ENCODE results near the gene RARB. TPM values are rescaled to one million over a fixed set of nuclear protein-coding genes. Genes with fewer than 3 reads are reported as not detected.

The RARB gene
- total RNA-seq, 1 donor from 2014 or later: 15.0 TPM

DNA sequence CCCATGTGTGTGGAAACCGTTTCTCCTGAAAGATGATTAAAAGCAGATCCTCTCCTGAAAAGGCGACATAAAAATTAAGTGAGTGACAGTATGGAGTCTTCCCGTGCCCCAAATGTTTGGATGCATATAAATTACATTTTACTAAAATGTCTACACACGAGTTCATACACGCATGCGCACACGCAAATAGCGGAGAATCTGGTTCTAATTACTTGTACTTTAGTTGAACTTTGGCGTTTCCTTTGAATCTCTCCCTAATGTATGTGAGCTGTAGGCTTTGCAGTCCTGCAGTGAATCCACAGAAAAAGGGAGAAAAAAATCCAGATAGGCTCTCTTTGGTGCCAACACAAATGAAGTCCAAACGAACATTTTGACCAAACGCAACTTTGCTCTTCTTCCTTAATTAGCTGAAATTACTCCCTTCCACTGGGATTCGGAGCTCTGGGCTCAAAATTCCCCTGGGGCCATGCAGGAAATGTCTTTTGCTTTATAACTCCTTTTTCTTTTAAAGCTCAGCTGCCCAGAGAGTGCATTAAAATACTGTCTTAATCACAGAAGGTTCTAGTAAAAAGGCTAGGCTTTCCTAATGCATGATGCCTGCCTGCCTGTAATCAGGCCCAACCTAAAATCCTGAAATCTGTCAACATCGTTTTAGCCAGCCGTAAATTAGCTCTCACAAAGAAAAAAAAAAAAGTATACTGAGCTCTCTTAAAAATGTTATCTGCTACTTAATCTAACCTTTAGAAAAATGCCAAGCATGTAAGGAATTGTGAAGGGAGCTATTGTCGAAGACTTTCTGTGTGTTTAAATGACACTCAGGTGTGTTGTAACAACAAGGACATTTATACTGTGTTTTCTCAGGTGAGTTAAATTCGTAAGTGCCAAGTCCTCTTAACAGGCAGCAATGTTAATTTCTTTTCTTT is 26.2 kb downstream of the RARB start:
- peaks cover 60% of the 10 kb centered on the region for H3K4me1 ChIP-seq
- TF ChIP-seq POLR2A (IDR thresholded peaks at IDR 0.05) (no peak), POLR2AphosphoS5 (IDR thresholded peaks at IDR 0.05; ENCODE audit: insufficient read depth in 1 of 2, low read depth in 1 of 2) (peak in 1 of 2 donors; percentile 29)
- TF ChIP-seq, protein P1, sequence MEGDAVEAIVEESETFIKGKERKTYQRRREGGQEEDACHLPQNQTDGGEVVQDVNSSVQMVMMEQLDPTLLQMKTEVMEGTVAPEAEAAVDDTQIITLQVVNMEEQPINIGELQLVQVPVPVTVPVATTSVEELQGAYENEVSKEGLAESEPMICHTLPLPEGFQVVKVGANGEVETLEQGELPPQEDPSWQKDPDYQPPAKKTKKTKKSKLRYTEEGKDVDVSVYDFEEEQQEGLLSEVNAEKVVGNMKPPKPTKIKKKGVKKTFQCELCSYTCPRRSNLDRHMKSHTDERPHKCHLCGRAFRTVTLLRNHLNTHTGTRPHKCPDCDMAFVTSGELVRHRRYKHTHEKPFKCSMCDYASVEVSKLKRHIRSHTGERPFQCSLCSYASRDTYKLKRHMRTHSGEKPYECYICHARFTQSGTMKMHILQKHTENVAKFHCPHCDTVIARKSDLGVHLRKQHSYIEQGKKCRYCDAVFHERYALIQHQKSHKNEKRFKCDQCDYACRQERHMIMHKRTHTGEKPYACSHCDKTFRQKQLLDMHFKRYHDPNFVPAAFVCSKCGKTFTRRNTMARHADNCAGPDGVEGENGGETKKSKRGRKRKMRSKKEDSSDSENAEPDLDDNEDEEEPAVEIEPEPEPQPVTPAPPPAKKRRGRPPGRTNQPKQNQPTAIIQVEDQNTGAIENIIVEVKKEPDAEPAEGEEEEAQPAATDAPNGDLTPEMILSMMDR (IDR thresholded peaks at IDR 0.05): no peak
- H3K27me3 ChIP-seq: no peaks in the 10 kb centered on the region
- no peaks in the 10 kb centered on the region for H3K9me3 ChIP-seq
- intact Hi-C loops (cut with DNase I): no loop called here
- peak overlapping the region; percentile 76 for H3K27ac ChIP-seq
- H3K4me3 ChIP-seq: peak overlapping the region in 1 of 2 donors; percentile 6
- no peaks in the 10 kb centered on the region for H3K36me3 ChIP-seq
- no peak for DNase-seq (ENCODE audit: extremely low spot score in 2 of 2)

DNA sequence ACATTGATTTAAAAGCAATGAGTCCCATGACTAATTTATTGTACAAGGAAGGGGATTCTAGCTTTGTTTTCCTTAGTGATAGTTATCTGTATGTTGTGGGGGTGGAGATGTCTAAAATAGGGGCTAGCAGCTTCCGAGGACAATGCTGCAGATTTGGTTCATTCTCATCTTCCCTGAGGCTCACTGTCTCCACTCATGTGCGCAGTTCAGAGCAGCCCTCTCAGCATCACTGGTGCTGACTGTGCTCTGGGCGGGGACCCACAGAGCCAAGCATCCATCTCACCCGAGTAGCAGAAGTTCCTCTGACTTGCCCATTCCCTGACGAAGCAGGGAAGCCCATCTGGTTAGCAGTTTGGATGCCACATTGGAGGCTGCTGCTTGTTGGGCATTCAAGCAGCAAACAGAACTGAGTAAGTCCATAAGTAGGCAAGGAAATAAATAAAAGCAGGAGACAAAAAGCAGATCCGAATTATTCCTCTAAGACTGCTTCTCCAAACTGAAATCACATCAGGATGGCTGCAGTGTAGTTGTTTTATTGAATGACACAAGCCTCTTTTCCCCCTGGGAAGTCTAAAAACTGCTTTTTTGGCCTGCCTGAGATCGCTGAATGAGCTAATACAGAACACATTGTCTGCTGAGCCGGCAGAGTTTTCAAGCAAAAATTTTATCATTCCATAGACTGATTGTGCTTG is 27.5 kb downstream of the RARB start:
- H3K4me1 ChIP-seq: peaks cover 56% of the 10 kb centered on the region

DNA sequence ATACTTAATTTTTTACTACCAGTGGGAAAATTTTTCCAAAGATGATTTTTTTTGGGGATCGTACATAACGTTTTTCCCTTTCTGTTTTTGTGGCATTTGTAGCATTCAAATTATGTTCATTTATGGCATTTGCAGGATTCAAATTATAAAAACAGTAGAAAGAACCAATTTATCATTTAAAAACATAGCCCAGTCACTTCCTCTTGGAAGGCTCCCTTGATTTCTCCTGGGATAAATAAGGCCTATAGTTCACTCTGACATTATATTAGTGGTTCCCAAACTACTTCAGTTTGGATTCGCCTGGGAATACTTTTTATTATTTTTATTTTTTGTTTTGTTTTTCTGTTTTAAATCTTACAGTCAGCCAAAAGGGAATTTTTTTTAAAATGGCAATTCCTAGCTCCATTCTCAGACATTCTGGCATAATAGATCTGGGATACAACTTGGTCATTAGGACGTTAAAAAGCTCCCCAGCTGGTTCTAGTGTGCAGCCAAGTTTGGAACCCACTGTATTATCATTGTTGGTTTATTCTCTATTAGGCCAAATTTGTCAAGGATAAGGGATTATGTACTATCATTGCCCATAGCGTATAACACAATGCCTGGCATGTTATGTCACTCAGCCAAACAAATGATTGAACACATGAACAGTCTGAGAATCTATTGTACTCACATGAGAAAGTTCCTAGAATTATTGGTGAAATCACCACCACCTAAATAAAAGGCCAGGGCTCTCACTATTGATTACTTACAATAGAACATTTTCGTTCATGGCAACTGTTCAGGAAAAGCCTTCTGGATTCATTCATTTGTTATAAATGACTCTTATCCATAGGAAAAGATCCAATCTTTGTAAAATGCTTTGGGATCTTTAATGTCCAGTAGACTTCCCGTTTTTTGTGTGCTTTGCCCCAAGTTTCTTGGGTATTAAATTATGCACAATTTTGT is 28.9 kb downstream of the RARB start:
- Histone ChIP-seq H3K4me1 (peaks cover 56% of the 10 kb centered on the region), H3K27me3 (no peaks in the 10 kb centered on the region), H3K27ac (peak overlapping the region; percentile 9), H3K9me3 (no peaks in the 10 kb centered on the region), H3K36me3 (no peaks in the 10 kb centered on the region), H3K4me3 (no peak overlapping the region)
- TF ChIP-seq POLR2A (IDR thresholded peaks at IDR 0.05) (no peak), POLR2AphosphoS5 (IDR thresholded peaks at IDR 0.05; ENCODE audit: insufficient read depth in 1 of 2, low read depth in 1 of 2) (no peak)
- TF ChIP-seq, protein P1 (IDR thresholded peaks at IDR 0.05): no peak
- intact Hi-C loops (cut with DNase I): no loop called here
- no peak for DNase-seq (ENCODE audit: extremely low spot score in 2 of 2)

More for the DNA sequence above, 27.5 kb downstream of the RARB start:
- DNase-seq (ENCODE audit: extremely low spot score in 2 of 2): no peak
- Histone ChIP-seq H3K4me3 (no peak overlapping the region), H3K27me3 (no peaks in the 10 kb centered on the region), H3K27ac (peak overlapping the region; percentile 76), H3K36me3 (no peaks in the 10 kb centered on the region), H3K9me3 (no peaks in the 10 kb centered on the region)
- TF ChIP-seq POLR2A (IDR thresholded peaks at IDR 0.05): no peak
- no peak for TF ChIP-seq POLR2AphosphoS5 (IDR thresholded peaks at IDR 0.05; ENCODE audit: insufficient read depth in 1 of 2, low read depth in 1 of 2)
- TF ChIP-seq, protein P1 (IDR thresholded peaks at IDR 0.05): no peak
- intact Hi-C loops (cut with DNase I): no loop called here

DNA sequence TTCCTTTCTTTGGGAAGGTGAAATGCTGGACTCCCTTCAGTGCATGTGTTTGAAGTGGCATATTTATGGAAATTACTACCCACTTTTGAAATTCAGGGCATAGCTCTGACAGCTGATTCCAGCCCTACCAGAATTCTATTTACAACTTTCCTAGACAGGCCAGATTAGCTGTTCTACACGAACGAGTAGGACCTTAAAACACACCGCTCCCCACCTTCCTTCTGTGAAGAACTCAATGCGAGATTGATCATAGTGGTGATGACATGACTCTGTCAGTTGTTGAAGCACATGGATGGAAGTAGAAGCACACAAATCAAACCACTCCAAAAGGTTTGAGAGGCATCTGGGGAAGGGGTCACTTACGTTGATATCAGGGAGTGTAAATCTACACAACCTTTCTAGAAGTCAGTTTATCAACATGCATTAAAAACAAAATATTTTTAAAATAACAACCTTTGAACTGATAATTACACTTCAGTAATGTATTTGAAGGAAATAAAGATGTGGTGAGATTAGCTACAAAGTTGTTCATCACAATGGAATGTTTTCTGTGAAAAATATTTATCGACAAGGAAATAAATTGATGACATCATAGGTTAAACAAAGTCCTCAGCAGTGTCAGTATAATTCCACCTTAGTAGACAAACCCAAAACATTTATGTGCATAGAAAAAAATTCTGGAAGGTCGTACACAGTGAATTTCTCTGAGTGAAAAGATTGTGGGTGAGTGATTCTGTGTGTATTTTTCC is 29.8 kb downstream of the RARB start:
- Histone ChIP-seq H3K36me3 (no peaks in the 10 kb centered on the region), H3K9me3 (no peaks in the 10 kb centered on the region), H3K27me3 (no peaks in the 10 kb centered on the region), H3K4me3 (no peak overlapping the region), H3K27ac (no peak overlapping the region), H3K4me1 (peaks cover 62% of the 10 kb centered on the region)
- intact Hi-C loops (cut with DNase I): no loop called here
- TF ChIP-seq, protein P1 (IDR thresholded peaks at IDR 0.05): no peak
- TF ChIP-seq POLR2AphosphoS5 (IDR thresholded peaks at IDR 0.05; ENCODE audit: insufficient read depth in 1 of 2, low read depth in 1 of 2) (no peak), POLR2A (IDR thresholded peaks at IDR 0.05) (no peak)
- DNase-seq (ENCODE audit: extremely low spot score in 2 of 2): no peak

Data from vagina (tissue), 2 donors.